Measurements from ENCODE around the gene OR10X1. TPM values are rescaled to one million over a fixed set of nuclear protein-coding genes. Genes with fewer than 3 reads are reported as not detected.
A peak's percentile ranks its signal among the peaks of the same experiment; 100 is the strongest.

The OR10X1 gene
- total RNA-seq (not detected), polyA plus RNA-seq (not detected), total RNA-seq (0 reads per million in 6 experiments)

- DNase-seq, result no peak
- Mint-ChIP-seq H3K9me3 (no peaks in the 10 kb centered on the region), H3K4me3 (no peak within 1 kb of the TSS), H3K27me3 (peaks cover 9 to 45% (median 12%) of the 10 kb centered on the region in 5 donors), H3K4me1 (no peaks in the 10 kb centered on the region), H3K27ac (no peak within 1 kb of the TSS), H3K36me3 (no peaks in the 10 kb centered on the region)
- POLR2A ChIA-PET, result no interaction called here
- no peak for ATAC-seq
These were observed at the start of gene OR10X1 for GRCh38 chr1:158579733-158580132. Gene OR10X1, minus strand, starts transcription at chr1:158579899. Its CDS starts 0 bp downstream, at chr1:158579899.

- DNase-seq (no peak), ATAC-seq (no peak)
- H3K4me1 Mint-ChIP-seq, result no peaks in the 10 kb centered on the region
- no peaks in the 10 kb centered on the region for H3K9me3 Mint-ChIP-seq
- H3K36me3 Mint-ChIP-seq, result no peaks in the 10 kb centered on the region
- no peak overlapping the region for H3K27ac Mint-ChIP-seq
- no peak overlapping the region for H3K4me3 Mint-ChIP-seq
- POLR2A ChIA-PET, result no interaction called here
- peaks cover 0 to 11% (median 3%) of the 10 kb centered on the region in 5 donors for H3K27me3 Mint-ChIP-seq
These were observed 34.1 kb upstream of the OR10X1 start for GRCh38 chr1:158613764-158614163.

GRCh38 chr1:158611916-158612315, 32.2 kb upstream of the OR10X1 start:
- H3K27ac Mint-ChIP-seq, result no peak overlapping the region

GRCh38 chr1:158607296-158607695, 27.6 kb upstream of the OR10X1 start:
- POLR2A ChIA-PET, result no interaction called here
- H3K4me3 Mint-ChIP-seq, result no peak overlapping the region
- H3K27ac Mint-ChIP-seq, result no peak overlapping the region
- no peak for ATAC-seq
- peaks cover 0 to 6% (median 0%) of the 10 kb centered on the region in 5 donors for H3K27me3 Mint-ChIP-seq
- DNase-seq, result no peak
- no peaks in the 10 kb centered on the region for H3K36me3 Mint-ChIP-seq
- no peaks in the 10 kb centered on the region for H3K9me3 Mint-ChIP-seq
- no peaks in the 10 kb centered on the region for H3K4me1 Mint-ChIP-seq

More at GRCh38 chr1:158611916-158612315, 32.2 kb upstream of the OR10X1 start:
- no peak for DNase-seq
- Mint-ChIP-seq H3K27me3 (peaks cover 0 to 8% (median 1%) of the 10 kb centered on the region in 5 donors), H3K9me3 (no peaks in the 10 kb centered on the region), H3K4me1 (no peaks in the 10 kb centered on the region), H3K4me3 (no peak overlapping the region), H3K36me3 (no peaks in the 10 kb centered on the region)
- POLR2A ChIA-PET, result no interaction called here
- ATAC-seq, result no peak

- H3K9me3 Mint-ChIP-seq, result peaks cover 0 to 4% (median 0%) of the 10 kb centered on the region in 9 donors
- no peaks in the 10 kb centered on the region for H3K4me1 Mint-ChIP-seq
- no peak within 1 kb of the TSS for H3K27ac Mint-ChIP-seq
- H3K27me3 Mint-ChIP-seq, result peaks cover 0 to 6% (median 0%) of the 10 kb centered on the region in 5 donors
- H3K36me3 Mint-ChIP-seq, result peaks cover 0 to under 1% (median 0%) of the 10 kb centered on the region in 3 donors
- ATAC-seq, result no peak
- no peak within 1 kb of the TSS for H3K4me3 Mint-ChIP-seq
- POLR2A ChIA-PET, result no interaction called here
- no peak for DNase-seq
These were observed 25.3 kb upstream of the OR10X1 start, which contains the start of gene OR10Z1 for GRCh38 chr1:158604968-158605367. Gene OR10Z1, plus strand, starts transcription at chr1:158605268. Its CDS starts 1,171 bp downstream, at chr1:158606439.

- Mint-ChIP-seq H3K9me3 (peaks cover 0 to 39% (median 29%) of the 10 kb centered on the region in 9 donors), H3K27me3 (peaks cover 5 to 9% (median 8%) of the 10 kb centered on the region in 5 donors), H3K4me1 (no peaks in the 10 kb centered on the region), H3K27ac (no peak overlapping the region), H3K4me3 (no peak overlapping the region), H3K36me3 (peaks cover 0 to 29% (median 10%) of the 10 kb centered on the region in 3 donors)
- POLR2A ChIA-PET, result no interaction called here
- DNase-seq, result no peak
- ATAC-seq, result no peak
These were observed 21.0 kb upstream of the OR10X1 start for GRCh38 chr1:158600735-158601134.

- Mint-ChIP-seq H3K27me3 (peaks cover 3 to 20% (median 11%) of the 10 kb centered on the region in 5 donors), H3K36me3 (peaks cover 0 to 5% (median 0%) of the 10 kb centered on the region in 3 donors), H3K4me3 (no peak overlapping the region), H3K9me3 (peaks cover 0 to 13% (median 3%) of the 10 kb centered on the region in 9 donors), H3K4me1 (no peaks in the 10 kb centered on the region), H3K27ac (no peak overlapping the region)
- no peak for ATAC-seq
- no peak for DNase-seq
- POLR2A ChIA-PET, result no interaction called here
These were observed 7.2 kb upstream of the OR10X1 start for GRCh38 chr1:158586942-158587341.

GRCh38 chr1:158583962-158584361, 4.3 kb upstream of the OR10X1 start:
- H3K4me1 Mint-ChIP-seq, result no peaks in the 10 kb centered on the region
- H3K4me3 Mint-ChIP-seq, result no peak overlapping the region
- ATAC-seq (no peak), DNase-seq (no peak)
- H3K27me3 Mint-ChIP-seq, result peaks cover 6 to 35% (median 9%) of the 10 kb centered on the region in 5 donors
- peaks cover 0 to 5% (median 0%) of the 10 kb centered on the region in 3 donors for H3K36me3 Mint-ChIP-seq
- POLR2A ChIA-PET, result no interaction called here
- H3K9me3 Mint-ChIP-seq, result peaks cover 0 to 11% (median 3%) of the 10 kb centered on the region in 9 donors
- no peak overlapping the region for H3K27ac Mint-ChIP-seq

- Mint-ChIP-seq H3K4me3 (no peak overlapping the region), H3K9me3 (no peaks in the 10 kb centered on the region), H3K27ac (no peak overlapping the region), H3K27me3 (peaks cover 5 to 42% (median 12%) of the 10 kb centered on the region in 5 donors), H3K36me3 (no peaks in the 10 kb centered on the region), H3K4me1 (no peaks in the 10 kb centered on the region)
- POLR2A ChIA-PET, result no interaction called here
- ATAC-seq, result no peak
- DNase-seq, result no peak
These were observed 2.1 kb downstream of the OR10X1 start for GRCh38 chr1:158577561-158577960.

GRCh38 chr1:158572226-158572625, 7.5 kb downstream of the OR10X1 start:
- POLR2A ChIA-PET, result interaction anchor here (0.6 kb wide), 1 partner anchor 50 kb away, joined by 3 read pairs; no protein-coding TSS in a partner anchor
- ATAC-seq (no peak), DNase-seq (no peak)
- H3K4me3 Mint-ChIP-seq, result no peak overlapping the region
- no peak overlapping the region for H3K27ac Mint-ChIP-seq
- no peaks in the 10 kb centered on the region for H3K4me1 Mint-ChIP-seq
- H3K36me3 Mint-ChIP-seq, result no peaks in the 10 kb centered on the region
- peaks cover 0 to 2% (median 0%) of the 10 kb centered on the region in 9 donors for H3K9me3 Mint-ChIP-seq
- H3K27me3 Mint-ChIP-seq, result peaks cover 0 to 13% (median 10%) of the 10 kb centered on the region in 5 donors

GRCh38 chr1:158570480-158570879, 9.2 kb downstream of the OR10X1 start, which contains the start of gene OR6P1:
Gene OR6P1, minus strand, starts transcription at chr1:158570580. Its CDS starts 6,976 bp downstream, at chr1:158563604.
- DNase-seq (no peak), ATAC-seq (no peak)
- H3K4me3 Mint-ChIP-seq, result no peak within 1 kb of the TSS
- H3K4me1 Mint-ChIP-seq, result no peaks in the 10 kb centered on the region
- H3K9me3 Mint-ChIP-seq, result peaks cover 0 to 3% (median 0%) of the 10 kb centered on the region in 9 donors
- H3K27me3 Mint-ChIP-seq, result peaks cover 2 to 13% (median 7%) of the 10 kb centered on the region in 5 donors
- no peaks in the 10 kb centered on the region for H3K36me3 Mint-ChIP-seq
- POLR2A ChIA-PET, result no interaction called here
- peak within 1 kb of the TSS in 1 of 10 donors; percentile 57 for H3K27ac Mint-ChIP-seq

GRCh38 chr1:158564608-158565007, 15.1 kb downstream of the OR10X1 start:
- Mint-ChIP-seq H3K4me1 (peaks cover 0 to 11% (median 0%) of the 10 kb centered on the region in 4 donors), H3K27ac (no peak overlapping the region), H3K4me3 (no peak overlapping the region), H3K9me3 (peaks cover 0 to 9% (median 1%) of the 10 kb centered on the region in 9 donors), H3K36me3 (no peaks in the 10 kb centered on the region), H3K27me3 (peaks cover 5 to 21% (median 12%) of the 10 kb centered on the region in 5 donors)
- DNase-seq (no peak), ATAC-seq (no peak)
- POLR2A ChIA-PET, result no interaction called here

GRCh38 chr1:158563853-158564252, 15.8 kb downstream of the OR10X1 start:
- POLR2A ChIA-PET, result no interaction called here
- no peak for DNase-seq
- Mint-ChIP-seq H3K4me3 (no peak overlapping the region), H3K27ac (no peak overlapping the region), H3K27me3 (peaks cover 5 to 21% (median 12%) of the 10 kb centered on the region in 5 donors), H3K4me1 (peaks cover 0 to 11% (median 0%) of the 10 kb centered on the region in 4 donors), H3K36me3 (no peaks in the 10 kb centered on the region), H3K9me3 (peaks cover 0 to 9% (median 1%) of the 10 kb centered on the region in 9 donors)
- no peak for ATAC-seq

GRCh38 chr1:158559696-158560095, 20.0 kb downstream of the OR10X1 start:
- ATAC-seq (no peak), DNase-seq (no peak)
- peaks cover 6 to 29% (median 9%) of the 10 kb centered on the region in 5 donors for H3K27me3 Mint-ChIP-seq
- peaks cover 0 to 11% (median 0%) of the 10 kb centered on the region in 4 donors for H3K4me1 Mint-ChIP-seq
- peaks cover 0 to 9% (median 0%) of the 10 kb centered on the region in 9 donors for H3K9me3 Mint-ChIP-seq
- POLR2A ChIA-PET, result no interaction called here
- H3K36me3 Mint-ChIP-seq, result no peaks in the 10 kb centered on the region
- no peak overlapping the region for H3K4me3 Mint-ChIP-seq
- peak overlapping the region in 1 of 10 donors; percentile 14 for H3K27ac Mint-ChIP-seq

Data from naive thymus-derived CD8-positive, alpha-beta T cell (primary cell).